ENCODE measurements around the gene GGCX.
A peak's percentile ranks its signal among the peaks of the same experiment; 100 is the strongest.
"Not testable (repeated sequence)": the region's sequence is repeated elsewhere in the genome, so short reads cannot be mapped to it uniquely, and the experiment has no call there.

GGCX gene

GRCh38 chr2:85594715-85595300 is 33.5 kb upstream of the GGCX start:
- DNase-seq (ENCODE audit: low read depth in 2 of 2) = no peak

- DNase-seq (ENCODE audit: low read depth in 2 of 2) = no peak
Measured at GRCh38 chr2:85593023-85593422, 31.7 kb upstream of the GGCX start.

- not testable (repeated sequence) for DNase-seq (ENCODE audit: low read depth in 2 of 2)
Measured at GRCh38 chr2:85592299-85592698, 31.0 kb upstream of the GGCX start.

GRCh38 chr2:85591563-85591962 is 30.3 kb upstream of the GGCX start:
- no peak for DNase-seq (ENCODE audit: low read depth in 2 of 2)

GRCh38 chr2:85590950-85591349 is 29.7 kb upstream of the GGCX start:
- no peak for DNase-seq (ENCODE audit: low read depth in 2 of 2)

GRCh38 chr2:85589982-85590791 is 28.9 kb upstream of the GGCX start:
- no peak for DNase-seq (ENCODE audit: low read depth in 2 of 2)

- no peak for DNase-seq (ENCODE audit: low read depth in 2 of 2)
Measured at GRCh38 chr2:85589181-85589580, 27.9 kb upstream of the GGCX start.

- no peak for DNase-seq (ENCODE audit: low read depth in 2 of 2)
Measured at GRCh38 chr2:85588645-85589044, 27.4 kb upstream of the GGCX start.

- no peak for DNase-seq (ENCODE audit: low read depth in 2 of 2)
Measured at GRCh38 chr2:85588236-85588635, 26.9 kb upstream of the GGCX start.

- DNase-seq (ENCODE audit: low read depth in 2 of 2) = no peak
Measured at GRCh38 chr2:85585781-85586105, 24.4 kb upstream of the GGCX start.

- no peak for DNase-seq (ENCODE audit: low read depth in 2 of 2)
Measured at GRCh38 chr2:85584857-85585780, 23.8 kb upstream of the GGCX start.

- DNase-seq (ENCODE audit: low read depth in 2 of 2) = no peak
Measured at GRCh38 chr2:85584354-85584856, 23.1 kb upstream of the GGCX start, which contains the start of gene VAMP5. Gene VAMP5, plus strand, starts transcription at chr2:85584431. Its CDS starts 60 bp downstream, at chr2:85584491.

- no peak for DNase-seq (ENCODE audit: low read depth in 2 of 2)
Measured at GRCh38 chr2:85583667-85584353, 22.5 kb upstream of the GGCX start.

- no peak for DNase-seq (ENCODE audit: low read depth in 2 of 2)
Measured at GRCh38 chr2:85582492-85582891, 21.2 kb upstream of the GGCX start.

- DNase-seq (ENCODE audit: low read depth in 2 of 2) = no peak
Measured at GRCh38 chr2:85580206-85580605, 18.9 kb upstream of the GGCX start.

GRCh38 chr2:85579266-85579935 is 18.1 kb upstream of the GGCX start:
- no peak for DNase-seq (ENCODE audit: low read depth in 2 of 2)

GRCh38 chr2:85578243-85579180 is 17.2 kb upstream of the GGCX start:
- no peak for DNase-seq (ENCODE audit: low read depth in 2 of 2)

GRCh38 chr2:85577386-85578242 is 16.3 kb upstream of the GGCX start, which contains the start of gene VAMP8:
Gene VAMP8, plus strand, starts transcription at chr2:85577586. Its CDS starts 61 bp downstream, at chr2:85577647.
- peak in 1 of 2 donors; percentile 49 for DNase-seq (ENCODE audit: low read depth in 2 of 2)

GRCh38 chr2:85577063-85577385 is 15.7 kb upstream of the GGCX start:
- no peak for DNase-seq (ENCODE audit: low read depth in 2 of 2)
